CD4-positive, alpha-beta memory T cell (primary cell): ENCODE data around the gene GPR149. TPM values are rescaled to one million over a fixed set of nuclear protein-coding genes. Genes with fewer than 3 reads are reported as not detected.
A peak's percentile ranks its signal among the peaks of the same experiment; 100 is the strongest.

ENCODE experiments used
- CTCF ChIA-PET: fragments of 350-600 bp; sonication (Branson Sonifier 250); formaldehyde crosslinking; loops from one replicate; lab custom pipeline; 2021; ENCODE audit warnings: inconsistent platforms; ENCODE audit not compliant: partially characterized antibody; lab: Charles Lee
- POLR2A ChIA-PET: fragments of 350-600 bp; sonication (Branson Sonifier 250); formaldehyde crosslinking; loops from one replicate; lab custom pipeline; 2021; ENCODE audit not compliant: partially characterized antibody; lab: Charles Lee
- DNase-seq, 5 donors: peaks; one replicate each; pipeline versions ENCODE4 v3.0.0 to v3.0.0-alpha.2; 2020 to 2022; ENCODE audit warnings: mixed read lengths in 1 of 5
- H3K27ac ChIP-seq: one replicate; pipeline ENCODE4 v1.7.0; 2013; ENCODE audit warnings: low read depth, low read length
- H3K27me3 ChIP-seq: 2 replicates; pipeline ENCODE4 v1.7.0; 2013; ENCODE audit warnings: mild to moderate bottlenecking, low read length, moderate library complexity; ENCODE audit not compliant: insufficient read depth
- H3K36me3 ChIP-seq: 2 replicates; pipeline ENCODE4 v1.7.0; 2013; ENCODE audit warnings: mild to moderate bottlenecking, low read length, moderate library complexity; ENCODE audit not compliant: insufficient read depth
- H3K4me1 ChIP-seq: 2 replicates; pipeline ENCODE4 v1.7.0; 2013; ENCODE audit warnings: mild to moderate bottlenecking, low read length, moderate library complexity; ENCODE audit not compliant: insufficient read depth
- H3K4me3 ChIP-seq, 2 donors: one replicate each; pipeline ENCODE4 v1.7.0; 2013; ENCODE audit warnings: low read length in 2 of 2, mild to moderate bottlenecking in 1 of 2
- H3K9me3 ChIP-seq, 2 donors: one replicate each; pipeline ENCODE4 v1.7.0; 2013; ENCODE audit warnings: low read length in 2 of 2, control low read depth in 1 of 2; ENCODE audit not compliant: control insufficient read depth in 1 of 2
- H3K27ac Mint-ChIP-seq, 7 donors: one replicate each; pipeline ENCODE4 v1.8.0; 2020 to 2021; ENCODE audit warnings: mixed read lengths in 7 of 7, mild to moderate bottlenecking in 6 of 7, inconsistent platforms in 3 of 7, moderate library complexity in 3 of 7
- H3K27me3 Mint-ChIP-seq, 2 donors: one replicate each; pipeline ENCODE4 v1.8.0; 2020 to 2021; ENCODE audit warnings: mixed read lengths in 2 of 2
- H3K36me3 Mint-ChIP-seq, 2 donors: one replicate each; pipeline ENCODE4 v1.8.0; 2020 to 2021; ENCODE audit warnings: mixed read lengths in 2 of 2, inconsistent platforms in 1 of 2, mild to moderate bottlenecking in 1 of 2
- H3K4me1 Mint-ChIP-seq, 4 donors: one replicate each; pipeline ENCODE4 v1.8.0; 2020 to 2021; ENCODE audit warnings: mixed read lengths in 4 of 4, mild to moderate bottlenecking in 1 of 4
- H3K4me3 Mint-ChIP-seq, 8 donors: one replicate each; pipeline ENCODE4 v1.8.0; 2020 to 2021; ENCODE audit warnings: mixed read lengths in 8 of 8, mild to moderate bottlenecking in 7 of 8, moderate library complexity in 6 of 8, inconsistent platforms in 3 of 8
- H3K9me3 Mint-ChIP-seq, 8 donors: one replicate each; pipeline ENCODE4 v1.8.0; 2020 to 2021; ENCODE audit warnings: mixed read lengths in 8 of 8, mild to moderate bottlenecking in 5 of 8, inconsistent platforms in 3 of 8, moderate library complexity in 1 of 8
- intact Hi-C: fragments of 100-400 bp; cut with micrococcal nuclease; formaldehyde crosslinking; loops from one replicate; pipeline ENCODE4 v1.15.1; 2023
- polyA plus RNA-seq, 2 donors: library from polyadenylated mRNA; unstranded; fragments of 300-500 nt; fragmentation: Illumina TruSeq; gene quantifications; one replicate each; pipeline ENCODE4 v1.2.3, GENCODE V29; 2021
- total RNA-seq, 2 experiments: library from RNA; stranded (reverse); gene quantifications; one replicate each; pipeline ENCODE4 v1.2.3, GENCODE V29; 2021

Gene GPR149
- total and polyA plus RNA-seq, 4 experiments from 2014 or later, result not detected

GRCh38 chr3:154294016-154294415 is 136.0 kb downstream of the GPR149 start:
- H3K27me3 ChIP-seq, result no peaks in the 10 kb centered on the region
- H3K36me3 ChIP-seq, result peaks cover 35% of the 10 kb centered on the region
- no peak for DNase-seq
- Mint-ChIP-seq H3K4me3 (no peak overlapping the region), H3K27ac (peak overlapping the region in 3 of 7 donors; percentile 6 to 68 (median 11)), H3K27me3 (no peaks in the 10 kb centered on the region), H3K9me3 (no peaks in the 10 kb centered on the region), H3K36me3 (peaks cover 46 to 65% of the 10 kb centered on the region in 2 donors), H3K4me1 (peaks cover 0 to 7% (median 1%) of the 10 kb centered on the region in 4 donors)
- intact Hi-C loops, result no loop called here
- no peaks in the 10 kb centered on the region for H3K9me3 ChIP-seq
- no peaks in the 10 kb centered on the region for H3K4me1 ChIP-seq
- ChIA-PET POLR2A (no interaction called here), CTCF (no interaction called here)
- no peak overlapping the region for H3K27ac ChIP-seq
- H3K4me3 ChIP-seq, result no peak overlapping the region

GRCh38 chr3:154290187-154290586 is 139.8 kb downstream of the GPR149 start:
- no peaks in the 10 kb centered on the region for H3K27me3 Mint-ChIP-seq
- H3K36me3 Mint-ChIP-seq, result peaks cover 51 to 72% of the 10 kb centered on the region in 2 donors
- no peaks in the 10 kb centered on the region for H3K9me3 Mint-ChIP-seq
- Histone ChIP-seq H3K4me3 (no peak overlapping the region), H3K4me1 (no peaks in the 10 kb centered on the region), H3K36me3 (peaks cover 41% of the 10 kb centered on the region), H3K9me3 (no peaks in the 10 kb centered on the region), H3K27ac (no peak overlapping the region), H3K27me3 (no peaks in the 10 kb centered on the region)
- intact Hi-C loops, result no loop called here
- ChIA-PET POLR2A (no interaction called here), CTCF (no interaction called here)
- no peak for DNase-seq
- H3K27ac Mint-ChIP-seq, result no peak overlapping the region
- H3K4me1 Mint-ChIP-seq, result peaks cover 0 to 8% (median 0%) of the 10 kb centered on the region in 4 donors
- no peak overlapping the region for H3K4me3 Mint-ChIP-seq

Other genes starting within 250 kb of the GPR149 start
- 100 to 1,000 TPM in 1 of 2 experiments, 10 to 100 TPM in 1; 91.8 to 101 TPM for gene DHX36, start 105.7 kb downstream of the GPR149 start, total RNA-seq
- gene DHX36, start 105.7 kb downstream of the GPR149 start, polyA plus RNA-seq, result 10 to 100 TPM; 10.8 to 22.7 TPM